PC-3 (cell line): Measurements from ENCODE around the gene JKAMP.

Experiments
- EZH2 ChIP-seq: fragments of 300-600 bp; sonication (generic); IDR thresholded peaks from one replicate; pipeline ENCODE4 v1.6.1; 2017; ENCODE audit warnings: antibody characterized with exemption, mild to moderate bottlenecking, low read length; ENCODE audit not compliant: unreplicated experiment
- EZH2phosphoT487 ChIP-seq: fragments of 300-600 bp; sonication (generic); IDR thresholded peaks from 2 replicates; pipeline ENCODE4 v1.6.1; 2018; ENCODE audit warnings: mild to moderate bottlenecking, antibody characterized with exemption, low read length, borderline replicate concordance
- TF ChIP-seq, protein P1 (sequence below): fragments of 300-600 bp; sonication (generic); conservative IDR thresholded peaks from 2 replicates; pipeline ENCODE4 v1.5.1; 2017; ENCODE audit warnings: antibody characterized with exemption, low read depth, mild to moderate bottlenecking, low read length

DNA sequence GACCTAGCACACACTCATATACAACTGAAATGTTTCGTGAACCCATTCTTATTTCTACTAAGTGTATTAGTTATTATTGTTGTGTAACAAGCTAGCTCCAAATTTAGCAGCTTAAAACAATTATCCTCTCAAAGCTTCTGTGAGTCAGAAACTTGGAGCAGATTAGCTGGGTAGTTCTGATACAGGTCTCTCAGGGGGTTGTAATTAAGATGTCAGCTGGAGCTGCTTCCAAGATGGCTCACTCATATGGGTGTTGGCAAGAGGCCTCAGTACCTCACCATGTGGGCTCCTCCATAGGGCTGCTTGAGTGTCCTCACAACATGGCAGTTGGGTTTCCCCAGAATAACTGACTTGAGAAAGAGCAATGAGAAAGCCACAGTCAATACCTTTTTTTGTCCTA is 28.9 kb upstream of the JKAMP start:
- TF ChIP-seq, protein P1, sequence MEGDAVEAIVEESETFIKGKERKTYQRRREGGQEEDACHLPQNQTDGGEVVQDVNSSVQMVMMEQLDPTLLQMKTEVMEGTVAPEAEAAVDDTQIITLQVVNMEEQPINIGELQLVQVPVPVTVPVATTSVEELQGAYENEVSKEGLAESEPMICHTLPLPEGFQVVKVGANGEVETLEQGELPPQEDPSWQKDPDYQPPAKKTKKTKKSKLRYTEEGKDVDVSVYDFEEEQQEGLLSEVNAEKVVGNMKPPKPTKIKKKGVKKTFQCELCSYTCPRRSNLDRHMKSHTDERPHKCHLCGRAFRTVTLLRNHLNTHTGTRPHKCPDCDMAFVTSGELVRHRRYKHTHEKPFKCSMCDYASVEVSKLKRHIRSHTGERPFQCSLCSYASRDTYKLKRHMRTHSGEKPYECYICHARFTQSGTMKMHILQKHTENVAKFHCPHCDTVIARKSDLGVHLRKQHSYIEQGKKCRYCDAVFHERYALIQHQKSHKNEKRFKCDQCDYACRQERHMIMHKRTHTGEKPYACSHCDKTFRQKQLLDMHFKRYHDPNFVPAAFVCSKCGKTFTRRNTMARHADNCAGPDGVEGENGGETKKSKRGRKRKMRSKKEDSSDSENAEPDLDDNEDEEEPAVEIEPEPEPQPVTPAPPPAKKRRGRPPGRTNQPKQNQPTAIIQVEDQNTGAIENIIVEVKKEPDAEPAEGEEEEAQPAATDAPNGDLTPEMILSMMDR: no peak
- TF ChIP-seq EZH2phosphoT487 (no peak), EZH2 (no peak)
